Ishikawa (cell line): ENCODE measurements around the gene USP32.

Experiments
- CEBPB ChIP-seq: IDR thresholded peaks from 2 replicates; pipeline ENCODE4 v1.6.1; 2012
- CREB1 ChIP-seq: IDR thresholded peaks from 2 replicates; pipeline ENCODE4 v1.6.1; 2012; ENCODE audit warnings: low read depth
- EGR1 ChIP-seq: IDR thresholded peaks from 2 replicates; pipeline ENCODE4 v1.6.1; 2012
- EP300 ChIP-seq: IDR thresholded peaks from 2 replicates; pipeline ENCODE4 v1.6.1; 2012; ENCODE audit warnings: borderline replicate concordance
- FOXM1 ChIP-seq: IDR thresholded peaks from 2 replicates; pipeline ENCODE4 v1.6.1; 2012; ENCODE audit warnings: low read depth, borderline replicate concordance
- NFIC ChIP-seq: IDR thresholded peaks from 2 replicates; pipeline ENCODE4 v1.6.1; 2012
- RAD21 ChIP-seq: IDR thresholded peaks from 2 replicates; pipeline ENCODE4 v1.6.1; 2012; ENCODE audit warnings: low read depth
- TAF1 ChIP-seq: IDR thresholded peaks from 2 replicates; pipeline ENCODE4 v1.6.1; 2012; ENCODE audit warnings: low read depth, mild to moderate bottlenecking
- TCF12 ChIP-seq: IDR thresholded peaks from 2 replicates; pipeline ENCODE4 v1.6.1; 2012; ENCODE audit warnings: low read depth
- TEAD4 ChIP-seq: IDR thresholded peaks from 2 replicates; pipeline ENCODE4 v1.6.1; 2012
- YY1 ChIP-seq: IDR thresholded peaks from 2 replicates; pipeline ENCODE4 v1.6.1; 2012; ENCODE audit warnings: low read depth
- ZBTB7A ChIP-seq: IDR thresholded peaks from 2 replicates; pipeline ENCODE4 v1.6.1; 2012; ENCODE audit warnings: low read depth
- TF ChIP-seq, protein P1 (sequence below): IDR thresholded peaks from 2 replicates; pipeline ENCODE4 v1.6.1; 2012; ENCODE audit warnings: low read depth, mild to moderate bottlenecking
- TF ChIP-seq, protein P2 (sequence below): IDR thresholded peaks from 2 replicates; pipeline ENCODE4 v1.6.1; 2012
- TF ChIP-seq, protein P3 (sequence below): IDR thresholded peaks from 2 replicates; pipeline ENCODE4 v1.6.1; 2012

Gene USP32

DNA sequence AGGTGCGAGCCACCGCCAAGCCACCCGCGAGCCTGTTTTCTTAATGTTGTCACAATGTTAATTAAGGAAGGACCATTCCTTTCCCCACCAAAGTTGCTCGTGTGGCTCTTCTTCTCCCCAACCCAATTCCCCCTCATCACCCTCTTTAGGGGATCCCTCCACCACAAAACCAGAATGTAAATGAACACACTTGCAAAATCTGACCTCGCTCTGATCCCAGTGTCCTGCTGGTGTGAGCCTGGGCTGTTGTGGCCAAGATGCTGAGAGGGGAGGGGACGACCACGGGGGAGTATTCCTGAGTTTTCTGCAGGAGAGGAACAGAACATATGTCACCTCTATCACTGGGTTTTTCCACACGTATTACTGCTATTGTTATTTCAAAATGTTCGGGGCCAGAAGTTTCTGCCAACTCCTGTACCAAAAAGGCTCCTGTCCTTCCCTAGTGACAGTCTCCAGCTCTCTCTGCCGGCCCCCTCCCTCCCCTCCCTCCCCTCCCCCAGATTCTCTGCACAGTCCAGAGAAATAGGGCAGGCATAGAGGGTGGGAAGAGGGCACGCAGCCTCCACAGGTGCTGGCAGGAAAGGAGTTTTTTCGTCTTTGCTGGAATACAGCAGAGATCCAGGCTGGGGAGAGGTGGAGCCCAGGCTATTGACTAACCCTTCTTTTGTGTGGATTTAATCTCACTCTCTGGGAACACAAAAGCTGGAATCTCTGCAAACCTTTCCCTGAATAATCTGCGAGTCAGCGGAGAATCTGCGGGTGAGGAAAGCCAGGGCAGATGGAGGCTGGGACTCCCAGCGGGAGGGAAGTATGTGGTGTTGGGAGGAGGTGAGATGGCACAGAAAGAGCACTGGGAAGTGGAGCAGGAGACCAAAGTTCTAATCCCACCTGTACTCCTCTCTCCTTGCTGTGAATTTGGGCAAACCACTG is 246.7 kb downstream of the USP32 start:
- TF ChIP-seq RAD21 (no peak), TCF12 (no peak), TAF1 (no peak), YY1 (no peak)
- TF ChIP-seq, protein P1, sequence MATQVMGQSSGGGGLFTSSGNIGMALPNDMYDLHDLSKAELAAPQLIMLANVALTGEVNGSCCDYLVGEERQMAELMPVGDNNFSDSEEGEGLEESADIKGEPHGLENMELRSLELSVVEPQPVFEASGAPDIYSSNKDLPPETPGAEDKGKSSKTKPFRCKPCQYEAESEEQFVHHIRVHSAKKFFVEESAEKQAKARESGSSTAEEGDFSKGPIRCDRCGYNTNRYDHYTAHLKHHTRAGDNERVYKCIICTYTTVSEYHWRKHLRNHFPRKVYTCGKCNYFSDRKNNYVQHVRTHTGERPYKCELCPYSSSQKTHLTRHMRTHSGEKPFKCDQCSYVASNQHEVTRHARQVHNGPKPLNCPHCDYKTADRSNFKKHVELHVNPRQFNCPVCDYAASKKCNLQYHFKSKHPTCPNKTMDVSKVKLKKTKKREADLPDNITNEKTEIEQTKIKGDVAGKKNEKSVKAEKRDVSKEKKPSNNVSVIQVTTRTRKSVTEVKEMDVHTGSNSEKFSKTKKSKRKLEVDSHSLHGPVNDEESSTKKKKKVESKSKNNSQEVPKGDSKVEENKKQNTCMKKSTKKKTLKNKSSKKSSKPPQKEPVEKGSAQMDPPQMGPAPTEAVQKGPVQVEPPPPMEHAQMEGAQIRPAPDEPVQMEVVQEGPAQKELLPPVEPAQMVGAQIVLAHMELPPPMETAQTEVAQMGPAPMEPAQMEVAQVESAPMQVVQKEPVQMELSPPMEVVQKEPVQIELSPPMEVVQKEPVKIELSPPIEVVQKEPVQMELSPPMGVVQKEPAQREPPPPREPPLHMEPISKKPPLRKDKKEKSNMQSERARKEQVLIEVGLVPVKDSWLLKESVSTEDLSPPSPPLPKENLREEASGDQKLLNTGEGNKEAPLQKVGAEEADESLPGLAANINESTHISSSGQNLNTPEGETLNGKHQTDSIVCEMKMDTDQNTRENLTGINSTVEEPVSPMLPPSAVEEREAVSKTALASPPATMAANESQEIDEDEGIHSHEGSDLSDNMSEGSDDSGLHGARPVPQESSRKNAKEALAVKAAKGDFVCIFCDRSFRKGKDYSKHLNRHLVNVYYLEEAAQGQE, result no peak

DNA sequence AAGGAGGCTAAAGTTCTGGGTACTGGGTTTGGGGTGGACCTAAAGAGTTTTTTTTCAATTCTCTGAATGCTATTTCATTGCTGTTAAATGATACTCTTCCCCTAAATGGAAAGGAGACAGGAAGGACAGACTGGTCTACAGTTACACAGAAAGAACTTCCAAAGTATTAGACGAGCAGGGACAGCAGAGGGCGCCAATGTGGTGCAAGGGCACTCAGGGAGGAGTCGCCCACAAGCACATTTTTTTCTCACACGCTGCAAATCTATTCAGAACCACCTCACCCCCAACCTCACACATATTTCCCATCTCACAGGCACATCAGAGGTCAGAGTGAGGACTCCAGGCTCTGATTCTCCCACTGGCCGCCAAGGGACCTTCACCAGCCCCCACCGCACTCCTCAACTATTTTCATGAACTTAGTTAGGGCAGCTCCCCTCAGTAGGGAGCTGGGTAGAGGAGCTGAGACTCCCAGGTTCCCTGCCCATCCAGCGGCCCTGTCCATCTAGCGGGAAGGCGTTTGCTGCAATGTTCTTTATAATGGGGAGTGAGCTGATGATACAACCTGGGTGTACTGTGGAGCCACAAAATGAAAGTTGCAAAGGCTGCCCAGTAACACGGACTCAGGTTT is 248.9 kb downstream of the USP32 start:
- TF ChIP-seq, protein P2, sequence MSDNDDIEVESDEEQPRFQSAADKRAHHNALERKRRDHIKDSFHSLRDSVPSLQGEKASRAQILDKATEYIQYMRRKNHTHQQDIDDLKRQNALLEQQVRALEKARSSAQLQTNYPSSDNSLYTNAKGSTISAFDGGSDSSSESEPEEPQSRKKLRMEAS, result no peak
- TF ChIP-seq NFIC, result no peak
- no peak for TF ChIP-seq EP300
- TF ChIP-seq FOXM1, result no peak
- TF ChIP-seq, protein P1, result no peak
- peak; percentile 90 for TF ChIP-seq RAD21
- no peak for TF ChIP-seq EGR1
- no peak for TF ChIP-seq ZBTB7A

DNA sequence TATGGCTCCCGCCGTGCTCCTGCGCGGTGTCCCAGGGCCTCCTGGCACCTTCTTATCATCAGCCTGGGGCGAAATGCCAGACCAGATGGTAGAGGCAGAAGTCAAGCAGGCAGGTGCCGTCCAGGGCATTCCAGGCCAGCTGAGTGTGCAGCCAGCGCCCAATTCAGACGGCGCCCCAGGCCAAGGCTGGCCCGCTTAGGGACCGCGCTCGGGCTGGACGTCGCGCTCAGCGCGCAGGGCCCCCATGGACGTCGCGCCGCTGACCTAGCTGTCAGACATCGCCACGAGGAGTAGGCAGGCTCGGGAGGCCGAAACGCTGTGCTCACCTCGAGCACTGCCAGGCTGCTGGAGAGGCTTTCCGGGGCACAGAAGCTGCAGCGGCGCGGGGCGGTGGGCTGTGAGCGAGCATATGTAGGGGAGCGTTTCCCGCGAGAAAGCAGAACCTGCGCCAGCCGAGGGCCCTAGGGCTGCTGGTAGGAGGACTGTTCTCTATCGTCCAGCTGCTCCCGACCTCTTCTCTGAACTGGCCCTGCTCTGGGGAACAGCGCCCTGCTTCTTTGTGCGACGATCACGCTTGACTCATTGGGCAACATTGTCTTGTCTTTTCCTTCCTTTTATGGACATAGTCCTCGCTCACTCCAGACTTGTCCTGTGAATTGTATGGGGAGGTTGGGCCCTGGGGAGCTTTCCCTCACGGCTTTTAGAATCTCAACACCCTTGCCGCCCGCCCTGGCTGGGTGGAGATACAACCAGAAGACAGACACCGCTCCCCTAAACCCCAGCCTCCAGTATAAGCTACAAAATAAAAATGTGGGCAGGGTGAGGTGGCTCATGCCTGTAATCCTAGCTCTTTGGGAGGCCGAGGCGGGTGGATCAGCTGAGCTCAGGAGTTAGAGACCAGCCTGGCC is 250.6 kb downstream of the USP32 start:
- no peak for TF ChIP-seq ZBTB7A

DNA sequence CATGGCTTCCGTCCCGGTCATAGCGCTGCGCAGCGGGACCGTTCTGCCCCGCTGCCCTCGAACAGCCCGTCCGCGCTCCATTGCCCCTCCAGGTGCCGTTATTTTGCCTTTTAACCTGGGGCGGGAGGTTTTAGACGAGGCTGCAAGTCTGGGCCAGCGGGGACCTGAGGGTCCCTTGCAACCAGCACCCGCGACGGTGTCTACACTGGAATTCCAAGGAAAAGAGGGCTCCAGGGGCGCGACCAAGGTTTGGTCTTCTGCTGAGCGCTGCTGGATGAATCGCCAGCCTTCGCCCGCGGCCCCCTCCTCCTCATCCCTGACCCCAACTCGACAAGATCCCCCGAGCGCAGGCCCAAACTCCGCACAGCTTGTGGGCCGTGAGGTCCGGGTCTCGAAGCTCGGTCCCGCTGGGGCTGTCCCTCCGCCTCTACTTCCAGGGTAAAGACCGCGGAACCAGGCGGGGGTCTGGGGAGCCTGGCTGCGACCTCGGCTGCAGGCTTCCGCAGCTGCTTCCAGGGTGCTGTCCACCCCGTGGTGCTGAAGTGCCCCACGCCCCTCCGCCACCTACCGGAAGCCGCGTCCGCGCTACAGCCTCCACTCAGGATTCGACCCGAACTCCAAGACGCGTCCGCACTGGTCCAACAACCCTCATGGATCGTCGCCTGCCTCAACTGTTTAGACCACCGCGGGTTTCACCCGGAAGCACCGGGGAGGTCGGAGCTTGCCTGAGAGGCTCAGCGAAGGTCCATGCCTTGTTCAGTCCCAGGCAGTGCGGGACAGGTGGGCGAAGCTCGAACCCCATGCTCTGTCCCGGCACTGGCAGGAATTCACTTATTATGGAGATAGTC is 252.3 kb downstream of the USP32 start:
- 0 out of 2 replicates have a peak, but pooled peaks have one; percentile 18 for TF ChIP-seq TEAD4
- peak; percentile 31; the same call in 1 of the 2 replicates for TF ChIP-seq RAD21
- no peak; the same call in 1 of the 2 replicates for TF ChIP-seq TCF12
- TF ChIP-seq, protein P3, sequence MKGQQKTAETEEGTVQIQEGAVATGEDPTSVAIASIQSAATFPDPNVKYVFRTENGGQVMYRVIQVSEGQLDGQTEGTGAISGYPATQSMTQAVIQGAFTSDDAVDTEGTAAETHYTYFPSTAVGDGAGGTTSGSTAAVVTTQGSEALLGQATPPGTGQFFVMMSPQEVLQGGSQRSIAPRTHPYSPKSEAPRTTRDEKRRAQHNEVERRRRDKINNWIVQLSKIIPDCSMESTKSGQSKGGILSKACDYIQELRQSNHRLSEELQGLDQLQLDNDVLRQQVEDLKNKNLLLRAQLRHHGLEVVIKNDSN, result no peak
- TF ChIP-seq, protein P1, result peak; percentile 100
- no peak for TF ChIP-seq TAF1
- TF ChIP-seq CREB1, result no peak
- no peak for TF ChIP-seq FOXM1
- TF ChIP-seq, protein P2, result peak; percentile 81
- TF ChIP-seq CEBPB, result no peak
- peak; percentile 93 for TF ChIP-seq ZBTB7A
- no peak for TF ChIP-seq EGR1
